H1 (cell line): ENCODE results near the gene B4GAT1. TPM values are rescaled to one million over a fixed set of nuclear protein-coding genes. Genes with fewer than 3 reads are reported as not detected.
A peak's percentile ranks its signal among the peaks of the same experiment; 100 is the strongest.

Experiments
- BACH1 ChIP-seq: IDR thresholded peaks from 2 replicates; pipeline ENCODE4 v1.6.1; 2012; ENCODE audit warnings: low read length, improper control_type of control experiment
- CBX5 ChIP-seq: fragments of 300-800, 300-1000 bp; sonication (generic); IDR thresholded peaks from 2 replicates; pipeline ENCODE4 v1.7.1; 2016; ENCODE audit warnings: antibody characterized with exemption, low read length, low read depth
- CTCF ChIP-seq, 3 experiments: IDR thresholded peaks; 1 replicate in 2 of 3; 2 replicates in 1 of 3; pipeline versions ENCODE4 v1.5.1 to v1.6.1; 2011; ENCODE audit warnings: low read length in 3 of 3, mild to moderate bottlenecking in 3 of 3, inconsistent platforms in 2 of 3, low read depth in 1 of 3, moderate library complexity in 1 of 3; ENCODE audit not compliant: insufficient read depth in 1 of 3; ENCODE audit errors: control extremely low read depth in 1 of 3
- HDAC2 ChIP-seq, 2 experiments: fragments of 300-600 bp in 1 of 2; sonication (generic) in 1 of 2; IDR thresholded peaks; 2 replicates each; pipeline ENCODE4 v1.6.1; 2011 to 2012; ENCODE audit warnings: low read depth in 2 of 2, low read length in 2 of 2, mild to moderate bottlenecking in 2 of 2, moderate library complexity in 2 of 2, borderline replicate concordance in 1 of 2, inconsistent platforms in 1 of 2
- HDAC6 ChIP-seq: IDR thresholded peaks from one replicate; pipeline ENCODE4 v1.7.1; 2012; ENCODE audit warnings: low read depth, mild to moderate bottlenecking, inconsistent platforms, low read length, moderate library complexity
- MAX ChIP-seq: IDR thresholded peaks from 2 replicates; pipeline ENCODE4 v1.6.1; 2012; ENCODE audit warnings: inconsistent platforms
- NANOG ChIP-seq: IDR thresholded peaks from 2 replicates; pipeline ENCODE4 v1.6.1; 2011; ENCODE audit warnings: low read length, low read depth, mild to moderate bottlenecking, inconsistent platforms; ENCODE audit not compliant: insufficient read depth, poor library complexity, severe bottlenecking
- RAD21 ChIP-seq, 2 experiments: IDR thresholded peaks in 1 of 2; conservative IDR thresholded peaks in 1 of 2; 2 replicates each; pipeline ENCODE4 v1.6.1; 2011; ENCODE audit warnings: low read depth in 2 of 2, low read length in 2 of 2, improper control_type of control experiment in 1 of 2, inconsistent platforms in 1 of 2, mild to moderate bottlenecking in 1 of 2, moderate library complexity in 1 of 2
- SP4 ChIP-seq: IDR thresholded peaks from 2 replicates; pipeline ENCODE4 v1.6.1; 2012; ENCODE audit warnings: low read length, inconsistent platforms
- SUZ12 ChIP-seq: fragments of 200-600 bp; sonication (generic); IDR thresholded peaks from 2 replicates; pipeline ENCODE4 v1.6.1; 2012; ENCODE audit warnings: mild to moderate bottlenecking, inconsistent platforms, low read length, moderate library complexity, mixed read lengths
- TAF7 ChIP-seq: optimal IDR thresholded peaks from 2 replicates; pipeline ENCODE3; 2011; ENCODE audit warnings: low read depth, mild to moderate bottlenecking, inconsistent platforms, low read length, moderate library complexity, borderline replicate concordance
- USF2 ChIP-seq: IDR thresholded peaks from 2 replicates; pipeline ENCODE4 v1.6.1; 2011; ENCODE audit warnings: low read length, improper control_type of control experiment
- polyA plus RNA-seq, 7 experiments: library from polyadenylated mRNA; depleted of rRNA in 3 of 7; stranded (reverse) in 5 of 7; unstranded in 2 of 7; fragments of >200 nt in 5 of 7; fragments of 200-250 nt in 2 of 7; gene quantifications; 1 replicate in 5 of 7; 2 replicates in 1 of 7; 4 replicates in 1 of 7; pipeline versions ENCODE4 v1.2.1 to v1.2.3, GENCODE V29; 2011 to 2013; ENCODE audit warnings: missing spikeins in 2 of 7, mixed read lengths in 2 of 7
- total RNA-seq: library from RNA; stranded (reverse); fragmentation: NEBNext Ultra II Directional; extraction: Animal tissue kit (Norgen Biotek cat#: 25700); gene quantifications from 2 replicates; pipeline ENCODE4 v1.2.1, GENCODE V29; 2021

B4GAT1 gene
- total and polyA plus RNA-seq, 2 of the 8 experiments (the other 6 are each of a cell fraction or from before 2014, with no cell fraction given): 22.2 to 27.8 TPM

GRCh38 chr11:66313321-66314185, 33.9 kb downstream of the B4GAT1 start (continued):
- no peak for TF ChIP-seq USF2
- TF ChIP-seq HDAC2 (IDR thresholded peaks at IDR 0.05; ENCODE audit: borderline replicate concordance in 1 of 2, low read depth in 2 of 2, low read length in 2 of 2): 0 out of 4 replicates have a peak, but pooled peaks of 1 of the 2 experiments have one; percentile 20
- no peak for TF ChIP-seq SUZ12
- 0 out of 2 replicates have a peak, but pooled peaks have one; percentile 30 for TF ChIP-seq MAX
- peak; percentile 7 for TF ChIP-seq TAF7
- no peak for TF ChIP-seq HDAC6
- TF ChIP-seq CBX5: no peak
- TF ChIP-seq SP4: no peak
- peak; percentile 18 to 43; a peak in 3 of 4 replicates for TF ChIP-seq RAD21 (IDR thresholded peaks at IDR 0.05 in 1 of 2, conservative IDR thresholded peaks at IDR 0.05 in 1 of 2; ENCODE audit: low read depth in 2 of 2, low read length in 2 of 2)
- no peak for TF ChIP-seq NANOG
- no peak for TF ChIP-seq BACH1
- peak in 2 of 3 experiments; percentile 48 to 62; a peak in 3 of 4 replicates for TF ChIP-seq CTCF (IDR thresholded peaks at IDR 0.05; ENCODE audit: control extremely low read depth in 1 of 3, insufficient read depth in 1 of 3, low read depth in 1 of 3, low read length in 3 of 3)
